ENCODE measurements around the gene ELK1.

- no peak for TF ChIP-seq CTCF (conservative IDR thresholded peaks at IDR 0.05; ENCODE audit: low read depth, low read length)
- no peak for TF ChIP-seq EZH2 (IDR thresholded peaks at IDR 0.05; ENCODE audit: borderline replicate concordance, low read depth, low read length, poor library complexity, severe bottlenecking)
These were observed 39.9 kb downstream of the ELK1 start for GRCh38 chrX:47610511-47610910.

Measured in A673 (cell line).